Liver (tissue), 9 donors: ENCODE results near the gene DNMBP. TPM values are rescaled to one million over a fixed set of nuclear protein-coding genes. Genes with fewer than 3 reads are reported as not detected.

Experiments used
- DNase-seq: peaks from one replicate; pipeline ENCODE4 v3.0.0-alpha.2; 2017; ENCODE audit warnings: low spot score
- H3K27ac ChIP-seq, 2 donors: one replicate each; pipeline ENCODE4 v1.7.0; 2013; ENCODE audit warnings: inconsistent platforms in 2 of 2, low read length in 2 of 2, control low read depth in 1 of 2, low read depth in 1 of 2, mild to moderate bottlenecking in 1 of 2
- H3K27me3 ChIP-seq, 4 donors: one replicate each; pipeline versions ENCODE4 v1.6.1 to v1.7.0; 2013; ENCODE audit warnings: low read length in 3 of 4, inconsistent platforms in 1 of 4, mild to moderate bottlenecking in 1 of 4, moderate library complexity in 1 of 4; ENCODE audit not compliant: control insufficient read depth in 4 of 4, insufficient read depth in 4 of 4
- H3K36me3 ChIP-seq, 4 donors: one replicate each; pipeline versions ENCODE4 v1.6.1 to v1.7.0; 2013; ENCODE audit warnings: low read length in 3 of 4, mild to moderate bottlenecking in 3 of 4, low read depth in 1 of 4, moderate library complexity in 1 of 4; ENCODE audit not compliant: control insufficient read depth in 4 of 4, insufficient read depth in 3 of 4
- H3K4me1 ChIP-seq, 4 donors: one replicate each; pipeline versions ENCODE4 v1.6.1 to v1.7.0; 2013; ENCODE audit warnings: low read length in 3 of 4, mild to moderate bottlenecking in 3 of 4, moderate library complexity in 1 of 4; ENCODE audit not compliant: control insufficient read depth in 4 of 4, insufficient read depth in 4 of 4
- H3K4me3 ChIP-seq, 3 donors: one replicate each; pipeline versions ENCODE4 v1.6.1 to v1.7.0; 2013; ENCODE audit warnings: low read length in 3 of 3, control low read depth in 1 of 3, low read depth in 1 of 3, mild to moderate bottlenecking in 1 of 3
- H3K9ac ChIP-seq, 2 donors: one replicate each; pipeline ENCODE4 v1.7.0; 2013; ENCODE audit warnings: low read length in 2 of 2, mild to moderate bottlenecking in 2 of 2, moderate library complexity in 2 of 2, control low read depth in 1 of 2, low read depth in 1 of 2
- H3K9me3 ChIP-seq, 4 donors: one replicate each; pipeline versions ENCODE4 v1.6.1 to v1.7.0; 2013; ENCODE audit warnings: low read length in 3 of 4; ENCODE audit not compliant: control insufficient read depth in 4 of 4
- ATF3 ChIP-seq: IDR thresholded peaks from 2 replicates; pipeline ENCODE4 v1.6.1; 2016; ENCODE audit warnings: antibody characterized with exemption
- CTCF ChIP-seq: fragments of 150-350 bp; IDR thresholded peaks from 2 replicates; pipeline ENCODE4 v1.5.1; 2017; ENCODE audit warnings: improper control_type of control experiment, low read depth, low read length; ENCODE audit not compliant: missing input control
- EGR1 ChIP-seq, 2 donors: IDR thresholded peaks; 2 replicates each; pipeline ENCODE4 v1.6.1; 2016 to 2018; ENCODE audit warnings: antibody characterized with exemption in 2 of 2, low read depth in 2 of 2
- FOXA1 ChIP-seq: IDR thresholded peaks from 2 replicates; pipeline ENCODE4 v1.6.1; 2016; ENCODE audit warnings: antibody characterized with exemption
- FOXA2 ChIP-seq: IDR thresholded peaks from 2 replicates; pipeline ENCODE4 v1.6.1; 2016; ENCODE audit warnings: antibody characterized with exemption
- GABPA ChIP-seq, 2 donors: IDR thresholded peaks in 1 of 2; conservative IDR thresholded peaks in 1 of 2; 2 replicates each; pipeline ENCODE4 v1.6.1; 2016; ENCODE audit warnings: antibody characterized with exemption in 2 of 2, mild to moderate bottlenecking in 1 of 2, moderate library complexity in 1 of 2
- HNF4A ChIP-seq, 2 donors: conservative IDR thresholded peaks; 2 replicates each; pipeline ENCODE4 v1.6.1; 2016; ENCODE audit warnings: antibody characterized with exemption in 2 of 2, mild to moderate bottlenecking in 2 of 2
- HNF4G ChIP-seq: IDR thresholded peaks from 2 replicates; pipeline ENCODE4 v1.6.1; 2016; ENCODE audit warnings: antibody characterized with exemption
- JUND ChIP-seq, 2 donors: IDR thresholded peaks; 2 replicates each; pipeline ENCODE4 v1.6.1; 2016; ENCODE audit warnings: antibody characterized with exemption in 2 of 2
- MAX ChIP-seq: IDR thresholded peaks from 2 replicates; pipeline ENCODE4 v1.6.1; 2016; ENCODE audit warnings: antibody characterized with exemption
- NR2F2 ChIP-seq: IDR thresholded peaks from 2 replicates; pipeline ENCODE4 v1.6.1; 2016; ENCODE audit warnings: antibody characterized with exemption
- RAD21 ChIP-seq, 2 donors: IDR thresholded peaks; 2 replicates each; pipeline ENCODE4 v1.6.1; 2016; ENCODE audit warnings: antibody characterized with exemption in 2 of 2, mild to moderate bottlenecking in 2 of 2
- REST ChIP-seq: IDR thresholded peaks from 2 replicates; pipeline ENCODE4 v1.6.1; 2016; ENCODE audit warnings: antibody characterized with exemption, mild to moderate bottlenecking
- RXRA ChIP-seq, 2 donors: IDR thresholded peaks; 2 replicates each; pipeline ENCODE4 v1.6.1; 2017 to 2018; ENCODE audit warnings: antibody characterized with exemption in 2 of 2, mild to moderate bottlenecking in 1 of 2
- SP1 ChIP-seq: IDR thresholded peaks from 2 replicates; pipeline ENCODE4 v1.6.1; 2018; ENCODE audit warnings: antibody characterized with exemption, mild to moderate bottlenecking
- TAF1 ChIP-seq: conservative IDR thresholded peaks from 2 replicates; pipeline ENCODE4 v1.6.1; 2016; ENCODE audit warnings: antibody characterized with exemption, mild to moderate bottlenecking
- YY1 ChIP-seq: IDR thresholded peaks from 2 replicates; pipeline ENCODE4 v1.6.1; 2016; ENCODE audit warnings: antibody characterized with exemption, mild to moderate bottlenecking
- ZBTB33 ChIP-seq: IDR thresholded peaks from 2 replicates; pipeline ENCODE4 v1.6.1; 2016; ENCODE audit warnings: antibody characterized with exemption
- WGBS: extraction: QIAGEN DNeasy Blood & Tissue Kit; methylation state at CpG from one replicate; pipeline ENCODE4 v1.1.7; 2013; 5-methylcytosine and 5-hydroxymethylcytosine counted together
- polyA plus RNA-seq, 2 donors: library from polyadenylated mRNA; stranded (reverse) in 1 of 2; unstranded in 1 of 2; fragments of 200-250 nt in 1 of 2; fragments of >200 nt in 1 of 2; fragmentation: Nextera tagmentation in 1 of 2; extraction: Ambion mirVana in 1 of 2; gene quantifications; one replicate each; pipeline versions ENCODE4 v1.2.1 to v1.2.3, GENCODE V29; 2013 to 2015
- total RNA-seq, 2 donors: library from RNA; depleted of rRNA; stranded (reverse); fragments of >200 nt; gene quantifications; one replicate each; pipeline ENCODE4 v1.2.3, GENCODE V29; 2014
- donor health status: healthy.
- donor health status: healthy.
- donor health status: healthy.
- donor health status: healthy.
- donor health status: healthy.

The DNMBP gene
- total and polyA plus RNA-seq, 4 donors: 3.8 to 12.6 (median 5.3) TPM

- Histone ChIP-seq H3K27me3 (no peaks in the 10 kb centered on the region), H3K4me3 (peak overlapping the region in 1 of 3 donors; percentile 97), H3K4me1 (peaks cover 6 to 42% (median 28%) of the 10 kb centered on the region in 4 donors), H3K27ac (peak overlapping the region; percentile 15 to 22), H3K36me3 (no peaks in the 10 kb centered on the region), H3K9ac (no peak overlapping the region), H3K9me3 (no peaks in the 10 kb centered on the region)
- WGBS: 30% methylated on average over 6 of the region's 6 CpGs
- TF ChIP-seq FOXA2: no peak
- TF ChIP-seq JUND (IDR thresholded peaks at IDR 0.05): no peak
- no peak for TF ChIP-seq HNF4G
- TF ChIP-seq TAF1: no peak
- TF ChIP-seq RAD21 (IDR thresholded peaks at IDR 0.05): no peak
- TF ChIP-seq FOXA1: no peak
- TF ChIP-seq REST: no peak
- TF ChIP-seq EGR1 (IDR thresholded peaks at IDR 0.05; ENCODE audit: low read depth in 2 of 2): no peak
- TF ChIP-seq MAX: no peak
- no peak for TF ChIP-seq CTCF
- TF ChIP-seq NR2F2: no peak
- TF ChIP-seq ATF3: no peak
- no peak for TF ChIP-seq SP1
- no peak for TF ChIP-seq RXRA (IDR thresholded peaks at IDR 0.05)
- no peak for TF ChIP-seq YY1
- TF ChIP-seq ZBTB33: no peak
- no peak for TF ChIP-seq HNF4A (conservative IDR thresholded peaks at IDR 0.05)
- TF ChIP-seq GABPA (IDR thresholded peaks at IDR 0.05 in 1 of 2, conservative IDR thresholded peaks at IDR 0.05 in 1 of 2): no peak
- no peak for DNase-seq
Measured at GRCh38 chr10:100008142-100008522, 1.6 kb downstream of the DNMBP start.
